Stimulated activated CD4-positive, alpha-beta T cell treated with anti-CD3 and anti-CD28 coated beads, Interleukin-1b, Interleukin-23, amount 100 ng/mL, for 1 hour (primary cell): Measurements from ENCODE around the gene KRTAP10-1.

Experiments used
- DNase-seq, 2 donors: peaks; one replicate each; pipeline ENCODE4 v3.0.0-alpha.2; 2020; ENCODE audit warnings: low read depth in 2 of 2

Gene KRTAP10-1

GRCh38 chr21:44548922-44549321, 8.9 kb upstream of the KRTAP10-1 start:
- no peak for DNase-seq

GRCh38 chr21:44548381-44548780, 8.4 kb upstream of the KRTAP10-1 start:
- no peak for DNase-seq

- no peak for DNase-seq
Observed at GRCh38 chr21:44547656-44548331, 7.8 kb upstream of the KRTAP10-1 start.

GRCh38 chr21:44544566-44544965, 4.6 kb upstream of the KRTAP10-1 start:
- DNase-seq = no peak

- no peak for DNase-seq
Observed at GRCh38 chr21:44542716-44543115, 2.7 kb upstream of the KRTAP10-1 start.

- DNase-seq = no peak
Observed at GRCh38 chr21:44540741-44541288, 820 bp upstream of the KRTAP10-1 start.

GRCh38 chr21:44539046-44539445, 949 bp downstream of the KRTAP10-1 start:
- DNase-seq = no peak

- DNase-seq = no peak
Observed at GRCh38 chr21:44537930-44538911, 1.8 kb downstream of the KRTAP10-1 start.

- DNase-seq = no peak
Observed at GRCh38 chr21:44535963-44536362, 4.0 kb downstream of the KRTAP10-1 start.

- no peak for DNase-seq
Observed at GRCh38 chr21:44534688-44535087, 5.3 kb downstream of the KRTAP10-1 start.

- no peak for DNase-seq
Observed at GRCh38 chr21:44533891-44534627, 5.9 kb downstream of the KRTAP10-1 start.

- no peak for DNase-seq
Observed at GRCh38 chr21:44533121-44533890, 6.7 kb downstream of the KRTAP10-1 start.

- no peak for DNase-seq
Observed at GRCh38 chr21:44532712-44533111, 7.3 kb downstream of the KRTAP10-1 start.

GRCh38 chr21:44531606-44532564, 8.1 kb downstream of the KRTAP10-1 start:
- DNase-seq = no peak

GRCh38 chr21:44530903-44531605, 8.9 kb downstream of the KRTAP10-1 start:
- no peak for DNase-seq

- DNase-seq = no peak
Observed at GRCh38 chr21:44530221-44530902, 9.6 kb downstream of the KRTAP10-1 start.

- DNase-seq = no peak
Observed at GRCh38 chr21:44529503-44530125, 10.4 kb downstream of the KRTAP10-1 start.

- DNase-seq = no peak
Observed at GRCh38 chr21:44529011-44529421, 11.0 kb downstream of the KRTAP10-1 start.
